H9 (cell line): ENCODE data around the gene SPATA6L. TPM values are rescaled to one million over a fixed set of nuclear protein-coding genes. Genes with fewer than 3 reads are reported as not detected.

Experiments used
- DNase-seq: peaks from one replicate; pipeline ENCODE4 v3.0.0-alpha.2; 2017
- H2AFZ ChIP-seq: one replicate; pipeline ENCODE4 v1.6.1; 2013; ENCODE audit warnings: mild to moderate bottlenecking, low read length, control low read depth, moderate library complexity
- H2AK5ac ChIP-seq: 2 replicates; pipeline ENCODE4 v1.6.1; 2013; ENCODE audit warnings: low read length, control low read depth, mixed read lengths; ENCODE audit not compliant: insufficient read length
- H2BK120ac ChIP-seq: one replicate; pipeline ENCODE4 v1.6.1; 2013; ENCODE audit warnings: low read depth, mild to moderate bottlenecking, low read length, control low read depth, inconsistent platforms; ENCODE audit not compliant: poor library complexity, severe bottlenecking
- H2BK12ac ChIP-seq: 2 replicates; pipeline ENCODE4 v1.6.1; 2013; ENCODE audit warnings: low read length, control low read depth, mixed read lengths, low read depth; ENCODE audit not compliant: insufficient read length
- H2BK15ac ChIP-seq: 2 replicates; pipeline ENCODE4 v1.6.1; 2013; ENCODE audit warnings: low read depth, low read length, control low read depth
- H2BK20ac ChIP-seq: one replicate; pipeline ENCODE4 v1.6.1; 2013; ENCODE audit warnings: low read depth, mild to moderate bottlenecking, low read length, control low read depth, inconsistent platforms; ENCODE audit not compliant: poor library complexity, severe bottlenecking
- H2BK5ac ChIP-seq: 2 replicates; pipeline ENCODE4 v1.6.1; 2013; ENCODE audit warnings: low read length, control low read depth, mixed read lengths; ENCODE audit not compliant: insufficient read length
- H3K14ac ChIP-seq: 2 replicates; pipeline ENCODE4 v1.6.1; 2013; ENCODE audit warnings: low read length, control low read depth; ENCODE audit not compliant: insufficient read depth
- H3K18ac ChIP-seq: 2 replicates; pipeline ENCODE4 v1.6.1; 2013; ENCODE audit warnings: low read depth, mild to moderate bottlenecking, mixed read lengths, low read length, control low read depth; ENCODE audit not compliant: insufficient read length
- H3K23ac ChIP-seq: 2 replicates; pipeline ENCODE4 v1.6.1; 2013; ENCODE audit warnings: low read length, control low read depth, mixed read lengths, low read depth; ENCODE audit not compliant: insufficient read length
- H3K23me2 ChIP-seq: 2 replicates; pipeline ENCODE4 v1.6.1; 2013; ENCODE audit warnings: low read depth, mild to moderate bottlenecking, mixed read lengths, low read length, control low read depth; ENCODE audit not compliant: insufficient read length, poor library complexity, severe bottlenecking
- H3K27ac ChIP-seq: 2 replicates; pipeline ENCODE4 v1.5.1; 2013; ENCODE audit warnings: low read length, control low read depth, mixed read lengths, low read depth; ENCODE audit not compliant: insufficient read length
- H3K27me3 ChIP-seq: 2 replicates; pipeline ENCODE4 v1.6.1; 2013; ENCODE audit warnings: low read length, control low read depth, inconsistent platforms; ENCODE audit not compliant: insufficient read depth
- H3K4ac ChIP-seq: 2 replicates; pipeline ENCODE4 v1.6.1; 2013; ENCODE audit warnings: low read depth, mild to moderate bottlenecking, control low read depth, inconsistent platforms, low read length, moderate library complexity
- H3K4me1 ChIP-seq: 2 replicates; pipeline ENCODE4 v1.6.1; 2013; ENCODE audit warnings: low read length, control low read depth, inconsistent platforms; ENCODE audit not compliant: insufficient read depth
- H3K4me2 ChIP-seq: 2 replicates; pipeline ENCODE4 v1.6.1; 2013; ENCODE audit warnings: low read length, control low read depth, mixed read lengths; ENCODE audit not compliant: insufficient read length, insufficient read depth
- H3K56ac ChIP-seq: 2 replicates; pipeline ENCODE4 v1.6.1; 2013; ENCODE audit warnings: low read depth, mild to moderate bottlenecking, mixed read lengths, low read length, control low read depth; ENCODE audit not compliant: insufficient read length
- H3K79me1 ChIP-seq: 2 replicates; pipeline ENCODE4 v1.6.1; 2013; ENCODE audit warnings: low read depth, mild to moderate bottlenecking, moderate library complexity, low read length, control low read depth, inconsistent platforms; ENCODE audit not compliant: insufficient read depth, poor library complexity, severe bottlenecking
- H3K79me2 ChIP-seq: 2 replicates; pipeline ENCODE4 v1.6.1; 2013; ENCODE audit warnings: low read length, control low read depth, inconsistent platforms; ENCODE audit not compliant: insufficient read depth
- H3K9ac ChIP-seq: 2 replicates; pipeline ENCODE4 v1.6.1; 2013; ENCODE audit warnings: low read length, control low read depth, mixed read lengths; ENCODE audit not compliant: insufficient read length; ENCODE audit errors: extremely low read depth
- H3K9me3 ChIP-seq: one replicate; pipeline ENCODE4 v1.6.1; 2013; ENCODE audit warnings: low read depth, low read length, inconsistent platforms; ENCODE audit not compliant: control insufficient read depth
- H3T11ph ChIP-seq: one replicate; pipeline ENCODE4 v1.6.1; 2013; ENCODE audit warnings: mild to moderate bottlenecking, low read length, control low read depth, inconsistent platforms
- H4K20me1 ChIP-seq: one replicate; pipeline ENCODE4 v1.6.1; 2013; ENCODE audit not compliant: control insufficient read depth, insufficient read length, insufficient read depth
- H4K5ac ChIP-seq: 2 replicates; pipeline ENCODE4 v1.6.1; 2013; ENCODE audit warnings: low read depth, mild to moderate bottlenecking, mixed read lengths, low read length, control low read depth; ENCODE audit not compliant: insufficient read length
- H4K8ac ChIP-seq: replicated peaks from 2 replicates; pipeline ENCODE4 v1.6.1; 2013; ENCODE audit warnings: low read length, control low read depth, mixed read lengths, low read depth; ENCODE audit not compliant: insufficient read length
- H4K91ac ChIP-seq: 2 replicates; pipeline ENCODE4 v1.6.1; 2013; ENCODE audit warnings: low read depth, mild to moderate bottlenecking, moderate library complexity, mixed read lengths, low read length, control low read depth; ENCODE audit not compliant: insufficient read length
- H3K27ac Mint-ChIP-seq, 3 experiments: 2 replicates in 2 of 3; 3 replicates in 1 of 3; pipeline ENCODE4 v1.8.0; 2020 to 2021; ENCODE audit warnings: mixed read lengths in 3 of 3, mild to moderate bottlenecking in 1 of 3, moderate library complexity in 1 of 3
- H3K27me3 Mint-ChIP-seq: 2 replicates; pipeline ENCODE4 v1.8.0; 2021; ENCODE audit warnings: low read depth, mild to moderate bottlenecking, moderate library complexity, mixed read lengths
- H3K36me3 Mint-ChIP-seq, 3 experiments: 2 replicates in 2 of 3; 3 replicates in 1 of 3; pipeline ENCODE4 v1.8.0; 2020 to 2021; ENCODE audit warnings: low read depth in 3 of 3, mixed read lengths in 3 of 3; ENCODE audit not compliant: insufficient read depth in 1 of 3
- H3K4me1 Mint-ChIP-seq, 2 experiments: 2 replicates each; pipeline ENCODE4 v1.8.0; 2020; ENCODE audit warnings: mixed read lengths in 2 of 2
- H3K4me3 Mint-ChIP-seq, 2 experiments: 2 replicates in 1 of 2; 3 replicates in 1 of 2; pipeline ENCODE4 v1.8.0; 2020 to 2021; ENCODE audit warnings: mild to moderate bottlenecking in 2 of 2, mixed read lengths in 2 of 2, moderate library complexity in 1 of 2
- H3K9me3 Mint-ChIP-seq, 2 experiments: 2 replicates in 1 of 2; 3 replicates in 1 of 2; pipeline ENCODE4 v1.8.0; 2020; ENCODE audit warnings: mild to moderate bottlenecking in 2 of 2, mixed read lengths in 2 of 2, moderate library complexity in 1 of 2
- WGBS: extraction: QIAGEN DNeasy Blood & Tissue Kit; methylation state at CpG from one replicate; pipeline ENCODE4 v1.1.7; 2013; ENCODE audit warnings: missing lambda C conversion rate, low lambda C conversion rate, mixed read lengths; ENCODE audit not compliant: insufficient read length; ENCODE audit errors: extremely low coverage; 5-methylcytosine and 5-hydroxymethylcytosine counted together
- total RNA-seq: library from RNA; stranded (reverse); gene quantifications from 2 replicates; pipeline ENCODE4 v1.2.1, GENCODE V29; 2021
- TF ChIP-seq, protein P1 (sequence below): fragments of 200-600 bp; sonication (generic); conservative IDR thresholded peaks from 3 replicates; pipeline ENCODE4 v1.8.0; 2021; ENCODE audit warnings: antibody characterized with exemption, mild to moderate bottlenecking

SPATA6L gene
- total RNA-seq, 1 experiment from 2014 or later = 0.87 TPM

DNA sequence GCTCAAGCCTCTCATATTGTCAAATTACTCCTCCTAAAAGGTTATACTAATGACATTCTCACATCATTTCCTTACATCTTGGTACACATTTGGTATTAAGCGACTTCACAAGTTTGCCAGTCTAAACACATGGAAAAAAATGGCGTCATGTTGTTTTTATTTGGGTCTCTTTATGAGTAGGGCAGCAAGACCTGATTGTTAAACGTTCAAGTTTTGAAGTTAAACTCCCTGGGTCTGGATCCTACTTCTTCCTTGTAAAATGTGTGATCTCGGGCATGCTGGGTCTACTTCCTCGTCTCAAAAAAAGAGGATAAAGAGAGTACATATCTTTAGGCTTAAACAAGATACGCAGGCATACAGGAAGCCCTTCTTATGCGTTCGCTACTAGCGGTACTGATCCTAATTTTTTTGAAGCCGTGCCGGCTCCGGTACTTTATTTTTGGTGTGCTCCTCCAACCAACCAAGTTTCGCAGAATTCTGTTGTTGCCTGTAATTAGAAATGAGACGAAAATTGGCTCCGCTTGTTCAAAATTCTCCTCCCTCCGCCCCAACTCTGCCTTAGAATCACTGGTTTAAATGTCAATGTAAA lies 12.5 kb upstream of the SPATA6L start:
- Histone ChIP-seq H3K9ac (peak overlapping the region; percentile 89), H3K79me1 (no peaks in the 10 kb centered on the region), H3T11ph (no peak overlapping the region), H3K4ac (no peak overlapping the region; the same call in 1 of the 2 replicates), H4K20me1 (no peaks in the 10 kb centered on the region), H3K18ac (peak overlapping the region; percentile 87), H3K4me1 (no peaks in the 10 kb centered on the region; the same call in 1 of the 2 replicates), H2BK15ac (no peak overlapping the region), H3K4me2 (peak overlapping the region; percentile 93), H3K27ac (peak overlapping the region; percentile 96), H4K8ac (no peak overlapping the region), H2BK120ac (peak overlapping the region; percentile 54), H2AFZ (peak overlapping the region; percentile 49), H3K27me3 (no peaks in the 10 kb centered on the region), H3K9me3 (no peaks in the 10 kb centered on the region), H4K91ac (no peak overlapping the region), H2BK5ac (peak overlapping the region; percentile 78), H2BK12ac (no peak overlapping the region), H3K23ac (no peak overlapping the region), H3K14ac (peak overlapping the region; percentile 51; the same call in 1 of the 2 replicates), H3K79me2 (peaks cover 8% of the 10 kb centered on the region; the same call in 1 of the 2 replicates), H3K23me2 (peaks cover 9% of the 10 kb centered on the region), H3K56ac (peak overlapping the region; percentile 82), H2BK20ac (no peak overlapping the region), H4K5ac (peak overlapping the region; percentile 4), H2AK5ac (no peak overlapping the region)
- TF ChIP-seq, protein P1, sequence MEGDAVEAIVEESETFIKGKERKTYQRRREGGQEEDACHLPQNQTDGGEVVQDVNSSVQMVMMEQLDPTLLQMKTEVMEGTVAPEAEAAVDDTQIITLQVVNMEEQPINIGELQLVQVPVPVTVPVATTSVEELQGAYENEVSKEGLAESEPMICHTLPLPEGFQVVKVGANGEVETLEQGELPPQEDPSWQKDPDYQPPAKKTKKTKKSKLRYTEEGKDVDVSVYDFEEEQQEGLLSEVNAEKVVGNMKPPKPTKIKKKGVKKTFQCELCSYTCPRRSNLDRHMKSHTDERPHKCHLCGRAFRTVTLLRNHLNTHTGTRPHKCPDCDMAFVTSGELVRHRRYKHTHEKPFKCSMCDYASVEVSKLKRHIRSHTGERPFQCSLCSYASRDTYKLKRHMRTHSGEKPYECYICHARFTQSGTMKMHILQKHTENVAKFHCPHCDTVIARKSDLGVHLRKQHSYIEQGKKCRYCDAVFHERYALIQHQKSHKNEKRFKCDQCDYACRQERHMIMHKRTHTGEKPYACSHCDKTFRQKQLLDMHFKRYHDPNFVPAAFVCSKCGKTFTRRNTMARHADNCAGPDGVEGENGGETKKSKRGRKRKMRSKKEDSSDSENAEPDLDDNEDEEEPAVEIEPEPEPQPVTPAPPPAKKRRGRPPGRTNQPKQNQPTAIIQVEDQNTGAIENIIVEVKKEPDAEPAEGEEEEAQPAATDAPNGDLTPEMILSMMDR = no peak
- Mint-ChIP-seq H3K27ac (no peak overlapping the region), H3K4me3 (no peak overlapping the region), H3K4me1 (0 out of 4 replicates have a peak, but pooled peaks cover 0 to 2% of the 10 kb centered on the region in 2 experiments), H3K36me3 (no peaks in the 10 kb centered on the region), H3K9me3 (no peaks in the 10 kb centered on the region), H3K27me3 (no peaks in the 10 kb centered on the region; the same call in 1 of the 2 replicates)
- no peak for DNase-seq
- no CpG with 5 or more reads among the region's 16 CpGs for whole genome bisulfite sequencing
